Measurements from ENCODE around the gene ARAF.
A peak's percentile ranks its signal among the peaks of the same experiment; 100 is the strongest.

The ARAF gene

GRCh38 chrX:47577901-47578300 is 16.9 kb downstream of the ARAF start:
- TF ChIP-seq CTCF (IDR thresholded peaks at IDR 0.05; ENCODE audit: low read depth, low read length) = no peak
- no peak for DNase-seq (ENCODE audit: low read depth in 2 of 2)
- H3K4me3 ChIP-seq (replicated peaks in 1 of 2; ENCODE audit: low read depth in 2 of 2, low read length in 2 of 2) = no peak overlapping the region

GRCh38 chrX:47578692-47579091 is 17.7 kb downstream of the ARAF start:
- no peak for DNase-seq (ENCODE audit: low read depth in 2 of 2)

DNA sequence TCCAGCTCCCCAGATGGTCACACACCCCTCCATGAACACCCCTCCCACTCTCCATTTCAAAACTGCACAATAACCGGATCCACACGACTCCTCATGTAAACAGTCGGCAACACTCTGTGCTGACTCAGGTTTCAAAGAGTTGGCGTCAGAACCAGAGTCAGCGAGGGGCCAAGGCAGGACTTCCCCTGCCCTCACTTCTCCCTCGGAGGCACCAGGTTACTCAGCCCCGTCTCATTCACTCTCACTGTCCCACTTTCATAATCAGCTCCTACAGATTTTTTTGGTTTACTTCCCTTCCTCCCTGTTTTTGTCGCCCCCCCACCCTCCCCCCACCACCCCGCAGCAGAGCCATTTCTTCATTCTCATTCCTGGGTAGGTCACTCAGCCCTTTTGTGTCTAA is 18.5 kb downstream of the ARAF start:
- peak; percentile 70 to 91 for DNase-seq (ENCODE audit: low read depth in 2 of 2)
- no peak overlapping the region for H3K4me3 ChIP-seq (replicated peaks in 1 of 2; ENCODE audit: low read depth in 2 of 2, low read length in 2 of 2)
- no peak for TF ChIP-seq CTCF (IDR thresholded peaks at IDR 0.05; ENCODE audit: low read depth, low read length)

More at GRCh38 chrX:47578692-47579091, 17.7 kb downstream of the ARAF start:
- no peak for TF ChIP-seq CTCF (IDR thresholded peaks at IDR 0.05; ENCODE audit: low read depth, low read length)
- H3K4me3 ChIP-seq (replicated peaks in 1 of 2; ENCODE audit: low read depth in 2 of 2, low read length in 2 of 2) = no peak overlapping the region

- peak; percentile 94 to 96 for DNase-seq (ENCODE audit: low read depth in 2 of 2)
- no peak for TF ChIP-seq CTCF (IDR thresholded peaks at IDR 0.05; ENCODE audit: low read depth, low read length)
- H3K4me3 ChIP-seq (replicated peaks in 1 of 2; ENCODE audit: low read depth in 2 of 2, low read length in 2 of 2) = peak within 1 kb of the TSS; percentile 67 to 74
Observed at GRCh38 chrX:47581731-47582647, 21.0 kb downstream of the ARAF start, which contains the start of gene TIMP1. Gene TIMP1 (plus strand): TSS chrX:47582436. CDS start chrX:47583416, 980 bp downstream.

GRCh38 chrX:47583240-47583861 is 22.3 kb downstream of the ARAF start:
- DNase-seq (ENCODE audit: low read depth in 2 of 2) = no peak
- no peak for TF ChIP-seq CTCF (IDR thresholded peaks at IDR 0.05; ENCODE audit: low read depth, low read length)
- peak overlapping the region; percentile 67 to 74 for H3K4me3 ChIP-seq (replicated peaks in 1 of 2; ENCODE audit: low read depth in 2 of 2, low read length in 2 of 2)

- no peak for TF ChIP-seq CTCF (IDR thresholded peaks at IDR 0.05; ENCODE audit: low read depth, low read length)
- DNase-seq (ENCODE audit: low read depth in 2 of 2) = peak in 1 of 2 donors; percentile 47
- peak overlapping the region; percentile 67 to 74 for H3K4me3 ChIP-seq (replicated peaks in 1 of 2; ENCODE audit: low read depth in 2 of 2, low read length in 2 of 2)
Observed at GRCh38 chrX:47584714-47585113, 23.7 kb downstream of the ARAF start.

Measured in cardiac fibroblast (primary cell).